Omental fat pad (tissue), 4 donors: Measurements from ENCODE around the gene TMSB15C. TPM values are rescaled to one million over a fixed set of nuclear protein-coding genes. Genes with fewer than 3 reads are reported as not detected.
"Not testable (repeated sequence)": the region's sequence is repeated elsewhere in the genome, so short reads cannot be mapped to it uniquely, and the experiment has no call there.

Source experiments
- ATAC-seq: fragments of 150-250 bp; one replicate; pipeline ENCODE4 v1.9.1; 2016; ENCODE audit warnings: mild to moderate bottlenecking, moderate library complexity; ENCODE audit not compliant: low FRiP score
- DNase-seq: peaks from one replicate; pipeline ENCODE4 v3.0.0-alpha.2; 2019; ENCODE audit warnings: low spot score
- CTCF ChIP-seq, 3 donors: fragments of 450-650 bp; IDR thresholded peaks; one replicate each; pipeline ENCODE4 v1.5.1; 2016 to 2017; ENCODE audit warnings: antibody characterized with exemption in 3 of 3, mild to moderate bottlenecking in 3 of 3, moderate library complexity in 2 of 3
- total RNA-seq, 4 donors: library from RNA; depleted of rRNA; stranded (reverse); fragments of >200 nt; gene quantifications; one replicate each; pipeline ENCODE4 v1.1.0, GENCODE V29; 2016

Gene TMSB15C
- total RNA-seq, 4 donors from 2014 or later: 0.60 to 4.9 (median 0.95) TPM

DNA sequence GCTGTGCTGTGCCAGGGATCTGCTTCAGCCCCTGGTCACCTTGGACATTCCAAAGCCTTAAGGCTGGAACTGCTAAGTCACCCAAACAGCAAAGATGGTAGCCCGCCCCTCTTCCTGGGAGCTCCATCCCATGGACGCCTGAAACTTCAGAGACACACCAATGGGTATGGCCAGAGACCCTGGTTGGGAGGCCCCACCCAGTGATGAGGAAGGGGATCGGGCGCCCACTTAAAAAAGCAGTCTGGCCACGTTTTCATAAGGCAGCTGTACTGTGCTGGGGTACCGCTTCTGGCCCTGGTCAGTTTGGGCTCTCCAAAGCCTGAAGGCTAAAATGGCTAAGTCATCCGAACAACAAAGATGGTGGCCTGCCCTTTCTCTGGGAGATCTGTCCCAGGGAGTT lies 9.4 kb upstream of the TMSB15C start:
- ATAC-seq: no peak
- TF ChIP-seq CTCF (IDR thresholded peaks at IDR 0.05): no peak
- no peak for DNase-seq

GRCh38 chrX:104084534-104085277 lies 8.7 kb upstream of the TMSB15C start:
- no peak for ATAC-seq
- TF ChIP-seq CTCF (IDR thresholded peaks at IDR 0.05): no peak
- DNase-seq: no peak

GRCh38 chrX:104084063-104084462 lies 8.0 kb upstream of the TMSB15C start:
- no peak for ATAC-seq
- no peak for DNase-seq
- no peak for TF ChIP-seq CTCF (IDR thresholded peaks at IDR 0.05)

DNA sequence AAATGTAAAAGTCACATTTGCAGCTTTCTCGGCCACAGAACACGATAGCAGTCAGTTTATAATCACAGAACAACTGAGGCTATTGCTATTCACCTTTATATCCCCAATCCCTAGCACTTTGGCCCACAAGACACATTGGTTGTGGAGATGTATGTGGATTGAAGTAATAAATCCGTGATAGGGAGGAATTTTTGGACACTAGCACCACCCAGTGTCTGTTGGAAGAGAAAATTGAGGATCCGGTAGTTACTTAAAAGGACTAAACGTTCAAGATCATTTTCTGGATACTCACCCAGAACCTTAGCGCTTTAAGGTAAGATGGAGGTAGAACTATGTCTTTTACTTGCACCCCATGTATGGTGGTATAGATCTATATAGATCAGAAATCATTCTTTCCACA lies 1.8 kb upstream of the TMSB15C start:
- ATAC-seq, DNase-seq: not testable (repeated sequence)

- not testable (repeated sequence) for ATAC-seq, DNase-seq
These were observed 13.4 kb downstream of the TMSB15C start for GRCh38 chrX:104062636-104063035.

GRCh38 chrX:104054956-104055355 lies 21.1 kb downstream of the TMSB15C start:
- not testable (repeated sequence) for ATAC-seq, DNase-seq

GRCh38 chrX:104047171-104047570 lies 28.9 kb downstream of the TMSB15C start:
- ATAC-seq: no peak
- no peak for TF ChIP-seq CTCF (IDR thresholded peaks at IDR 0.05)
- no peak for DNase-seq

- ATAC-seq: no peak
- no peak for DNase-seq
- TF ChIP-seq CTCF (IDR thresholded peaks at IDR 0.05): no peak
These were observed 30.4 kb downstream of the TMSB15C start for GRCh38 chrX:104045642-104046041.

- TF ChIP-seq CTCF (IDR thresholded peaks at IDR 0.05): no peak
These were observed 35.0 kb downstream of the TMSB15C start for GRCh38 chrX:104041003-104041402.

More at GRCh38 chrX:104041003-104041402, 35.0 kb downstream of the TMSB15C start:
- DNase-seq (no peak), ATAC-seq (no peak)
